Suppressor macrophage treated with lipopolysaccharide for 4 hours (primary cell): ENCODE results near the gene CSNK2B.

Source experiments
- DNase-seq: peaks from one replicate; pipeline ENCODE4 v3.0.0-alpha.2; 2020

The CSNK2B gene

DNA sequence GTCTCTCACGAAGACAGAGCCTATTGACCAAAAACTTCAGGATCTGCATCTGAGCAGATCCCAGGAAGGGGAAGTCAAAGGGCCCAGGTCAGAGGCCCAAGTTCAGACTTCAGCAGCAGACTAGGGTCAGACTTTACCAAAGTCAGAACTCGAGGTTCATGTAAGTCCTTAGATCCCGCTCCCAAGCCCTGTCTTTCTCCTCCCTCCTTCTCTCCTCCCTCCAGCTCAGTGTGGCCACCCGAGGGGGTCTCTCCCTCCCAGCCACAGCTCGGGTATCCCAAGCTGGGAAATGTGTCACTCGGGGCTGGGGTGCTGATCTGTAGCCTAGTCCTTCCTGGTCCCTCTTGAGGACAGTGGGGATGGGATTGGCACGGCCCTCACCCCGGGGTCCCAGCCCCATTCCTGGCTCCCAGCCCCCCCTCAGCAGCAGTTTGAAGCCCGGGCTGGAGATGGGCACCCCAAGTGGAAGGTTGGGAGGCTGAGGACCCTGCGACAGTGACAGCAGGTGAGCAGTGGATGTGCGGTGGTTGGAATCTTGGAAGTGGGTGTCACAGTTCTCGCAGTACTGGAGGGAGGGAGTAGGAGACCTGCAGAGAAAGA, 3.7 kb upstream of the CSNK2B start:
- no peak for DNase-seq

- peak; percentile 55 for DNase-seq
Observed at GRCh38 chr6:31663126-31663960, 2.5 kb upstream of the CSNK2B start.

DNA sequence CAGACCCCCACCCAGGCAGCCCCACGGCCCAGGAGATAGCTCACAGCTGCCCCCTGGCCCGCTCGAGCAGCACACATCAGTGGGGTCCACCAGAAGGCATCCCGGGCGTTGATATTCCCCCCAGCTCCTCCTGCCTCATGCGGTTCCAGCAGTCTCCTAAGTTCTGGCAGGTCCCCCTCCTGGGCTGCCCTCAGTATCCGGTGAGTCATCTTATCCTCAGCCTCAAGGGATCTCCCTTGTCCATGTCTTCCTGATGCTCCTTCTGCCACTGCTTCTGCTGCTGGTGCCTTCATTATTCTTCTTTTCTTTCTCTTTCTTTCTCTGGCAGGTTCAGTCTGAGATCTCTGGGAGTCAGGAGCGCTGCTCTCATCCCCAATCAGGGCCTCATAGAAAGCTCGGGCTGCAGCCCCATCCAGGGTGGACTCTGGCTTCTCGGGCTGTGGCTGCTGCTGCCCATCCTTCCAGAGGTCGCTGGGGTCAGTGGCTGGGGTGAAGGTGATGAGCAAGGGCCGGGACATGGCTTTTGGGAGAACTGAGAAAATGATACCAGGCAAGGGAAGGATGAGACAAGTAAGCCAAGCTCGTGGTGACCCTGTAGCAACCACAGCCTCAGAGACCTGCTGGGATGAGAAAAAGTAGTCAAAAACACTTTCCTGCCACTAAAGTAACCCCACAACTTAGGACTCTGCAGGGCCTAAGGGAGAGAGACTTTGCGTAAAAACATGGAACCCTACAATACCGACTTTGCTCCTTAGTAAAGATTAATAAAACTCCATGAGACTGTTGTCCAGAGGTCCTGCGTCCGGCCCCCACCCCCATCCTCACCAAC, 1.7 kb upstream of the CSNK2B start:
- peak; percentile 22 for DNase-seq

DNA sequence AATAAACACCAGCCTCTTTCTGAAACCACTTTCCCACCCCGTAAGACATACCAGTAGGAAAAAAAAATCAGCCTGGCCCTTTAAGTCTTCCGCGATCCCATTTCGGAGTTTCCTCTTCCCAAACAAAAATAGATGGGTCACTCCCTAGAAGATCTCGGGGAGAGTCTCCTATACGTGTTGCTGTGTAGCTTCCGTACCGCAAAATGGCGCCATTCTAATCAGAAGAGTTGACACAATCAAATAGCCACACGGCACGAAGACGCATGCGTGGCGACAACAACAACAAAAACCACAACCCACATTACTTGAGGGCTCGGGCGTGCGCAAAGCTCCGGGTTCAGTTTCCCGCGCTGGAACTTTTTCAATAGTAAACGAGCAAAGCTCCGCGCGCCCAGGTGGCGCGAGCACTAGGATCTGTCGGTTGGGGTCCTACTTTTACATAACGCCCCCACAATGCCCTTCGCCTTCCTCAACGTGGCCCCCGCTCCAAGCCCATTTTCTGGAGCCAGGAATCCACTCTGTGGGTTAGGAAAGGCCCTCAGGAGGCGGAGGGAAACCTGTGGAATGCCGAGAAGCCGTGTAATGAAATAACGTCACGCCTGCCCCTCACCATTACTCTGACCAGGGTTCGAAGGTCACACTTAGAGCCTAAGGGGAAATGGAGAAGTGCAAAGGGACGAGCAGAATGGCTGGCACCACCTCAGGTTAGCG, 935 bp upstream of the CSNK2B start, which contains the start of gene GPANK1:
Gene GPANK1, minus strand, starts transcription at position 208 of the 711 bp plus-strand sequence. CDS start 519 bp downstream, outside the sequence.
- DNase-seq, result peak; percentile 96

DNA sequence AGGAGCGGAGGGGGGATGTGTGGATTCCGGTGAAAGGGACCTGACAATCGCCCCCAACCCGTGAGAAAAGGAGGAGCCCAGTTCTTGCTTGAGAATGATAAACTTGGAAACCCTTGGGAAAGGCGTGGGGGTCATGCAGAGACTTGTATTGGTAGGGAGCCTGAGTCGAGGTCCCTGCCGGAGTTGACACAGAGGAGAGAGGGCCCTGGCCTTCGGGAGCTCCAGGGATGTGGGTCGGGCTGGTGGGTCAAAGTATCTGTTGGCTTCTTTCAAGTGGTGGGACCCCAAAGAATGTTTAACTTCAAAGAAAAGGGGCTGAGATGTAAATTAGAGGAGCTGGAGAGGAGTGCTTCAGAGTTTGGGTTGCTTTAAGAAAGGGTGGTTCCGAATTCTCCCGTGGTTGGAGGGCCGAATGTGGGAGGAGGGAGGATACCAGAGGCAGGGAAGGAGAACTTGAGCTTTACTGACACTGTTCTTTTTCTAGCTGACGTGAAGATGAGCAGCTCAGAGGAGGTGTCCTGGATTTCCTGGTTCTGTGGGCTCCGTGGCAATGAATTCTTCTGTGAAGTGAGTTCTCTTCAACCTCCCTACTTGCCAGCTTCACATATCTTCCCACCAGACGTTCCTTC, 571 bp downstream of the CSNK2B start:
- peak; percentile 59 for DNase-seq

- no peak for DNase-seq
Observed at GRCh38 chr6:31669676-31670075, 3.8 kb downstream of the CSNK2B start, which contains the start of gene LY6G5B. Gene LY6G5B (plus strand): TSS chr6:31669976. CDS start chr6:31670951, 975 bp downstream.

GRCh38 chr6:31676322-31676903, 10.5 kb downstream of the CSNK2B start:
- no peak for DNase-seq

GRCh38 chr6:31676904-31677303, 11.0 kb downstream of the CSNK2B start:
- DNase-seq, result no peak

- no peak for DNase-seq
Observed at GRCh38 chr6:31677955-31678354, 12.1 kb downstream of the CSNK2B start.

DNA sequence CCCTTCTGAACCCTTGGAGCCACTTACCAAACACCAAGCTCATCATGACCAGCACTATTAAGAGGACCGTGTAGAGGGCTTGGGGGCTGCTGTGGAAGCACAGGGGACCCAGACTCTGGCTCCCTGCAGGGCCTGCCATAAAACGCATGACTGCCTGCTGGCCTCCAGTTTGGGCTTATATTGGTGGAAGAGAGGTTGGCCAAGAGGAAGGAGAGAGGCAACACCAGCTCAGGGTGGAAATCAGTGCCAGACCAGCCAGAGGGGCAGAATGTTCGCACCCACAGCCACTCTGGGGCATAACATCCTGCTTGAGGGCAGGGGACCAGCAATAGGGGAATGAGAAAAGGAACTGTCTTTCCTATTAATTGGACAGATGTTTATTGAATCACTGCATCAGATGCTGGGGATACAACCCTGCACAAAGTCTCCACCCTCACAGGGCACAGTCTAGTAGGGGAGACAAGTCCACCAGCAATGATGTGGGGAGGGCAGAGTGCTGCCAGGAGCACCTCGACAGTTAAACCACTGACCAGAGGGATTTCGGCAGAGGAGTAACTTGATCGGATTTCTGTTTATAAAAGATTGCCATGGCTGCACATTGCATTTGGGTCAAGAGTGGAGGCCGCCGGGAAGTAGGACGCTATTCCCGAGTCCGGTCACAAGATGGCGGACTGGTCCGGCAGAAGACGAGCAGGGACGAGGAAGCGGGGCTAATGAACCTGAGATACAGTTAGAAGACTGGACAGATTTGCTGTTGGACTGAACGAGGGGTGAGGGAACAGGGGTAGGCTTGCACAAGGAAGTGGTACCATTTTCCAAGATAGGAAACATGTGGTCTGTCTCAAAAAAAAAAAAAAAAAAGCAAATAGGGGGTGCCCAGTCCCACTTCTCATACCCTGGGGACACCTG, 14.6 kb downstream of the CSNK2B start, which contains the start of gene LY6G5C:
Gene LY6G5C, minus strand, starts transcription at position 842 of the 909 bp plus-strand sequence. Its CDS starts 694 bp downstream, at position 148.
- DNase-seq, result peak; percentile 81

DNA sequence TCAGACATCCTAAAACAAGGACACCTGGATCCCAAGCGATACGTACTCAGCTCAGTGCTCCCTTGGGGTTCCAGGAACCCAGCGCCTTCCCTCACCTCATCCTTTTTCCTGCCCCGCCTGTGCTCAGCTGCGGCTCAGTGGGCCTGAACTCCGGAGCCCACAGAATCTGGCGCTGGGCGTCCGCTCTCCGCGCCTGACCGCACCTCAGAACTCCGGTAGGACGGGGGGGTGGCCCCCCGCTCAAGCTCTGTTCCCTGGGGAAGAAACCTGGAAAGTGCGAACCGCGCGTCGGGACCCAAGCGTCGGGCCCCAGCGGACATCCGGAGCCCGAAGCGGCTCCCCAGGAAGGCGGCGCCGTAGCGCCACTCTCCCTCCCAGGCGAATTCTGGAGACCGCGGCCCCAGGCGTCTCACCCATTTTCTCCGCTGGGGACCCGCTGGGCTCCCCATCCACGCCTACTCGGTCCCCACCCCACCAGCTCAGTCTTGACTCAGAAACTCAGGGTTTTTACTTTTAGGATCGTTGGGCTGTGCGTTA, 15.3 kb downstream of the CSNK2B start:
- peak; percentile 56 for DNase-seq

GRCh38 chr6:31683591-31683990, 17.7 kb downstream of the CSNK2B start:
- DNase-seq, result no peak

- no peak for DNase-seq
Observed at GRCh38 chr6:31686483-31686882, 20.6 kb downstream of the CSNK2B start.

GRCh38 chr6:31687321-31687720, 21.4 kb downstream of the CSNK2B start:
- no peak for DNase-seq

GRCh38 chr6:31687860-31688693, 22.2 kb downstream of the CSNK2B start:
- no peak for DNase-seq

GRCh38 chr6:31689249-31690110, 23.6 kb downstream of the CSNK2B start:
- no peak for DNase-seq

GRCh38 chr6:31690231-31691077, 24.6 kb downstream of the CSNK2B start:
- DNase-seq, result peak; percentile 33
